HEK293T (cell line): ENCODE data around the gene C22orf31.

ENCODE experiments used
- ARNT ChIP-seq: fragments of 450-650 bp; IDR thresholded peaks from 2 replicates; pipeline ENCODE4 v1.6.1; 2017; ENCODE audit warnings: mild to moderate bottlenecking
- CTBP1 ChIP-seq: fragments of 450-650 bp; IDR thresholded peaks from 2 replicates; pipeline ENCODE4 v1.6.1; 2016; ENCODE audit warnings: borderline replicate concordance
- ELF4 ChIP-seq: fragments of 450-650 bp; IDR thresholded peaks from 2 replicates; pipeline ENCODE4 v1.6.1; 2017; ENCODE audit warnings: antibody characterized with exemption
- FOXA1 ChIP-seq: fragments of 450-650 bp; IDR thresholded peaks from 2 replicates; pipeline ENCODE4 v1.6.1; 2016; ENCODE audit warnings: mild to moderate bottlenecking
- FOXK2 ChIP-seq: fragments of 450-650 bp; IDR thresholded peaks from 2 replicates; pipeline ENCODE4 v1.6.1; 2016; ENCODE audit warnings: mild to moderate bottlenecking
- FOXM1 ChIP-seq: fragments of 450-650 bp; IDR thresholded peaks from 2 replicates; pipeline ENCODE4 v1.6.1; 2017; ENCODE audit warnings: mild to moderate bottlenecking, borderline replicate concordance
- HDGF ChIP-seq: fragments of 450-650 bp; IDR thresholded peaks from 2 replicates; pipeline ENCODE4 v1.6.1; 2017; ENCODE audit warnings: antibody characterized with exemption, borderline replicate concordance
- SP1 ChIP-seq: fragments of 450-650 bp; IDR thresholded peaks from 2 replicates; pipeline ENCODE4 v1.6.1; 2017
- TARDBP ChIP-seq: fragments of 450-650 bp; IDR thresholded peaks from 2 replicates; pipeline ENCODE4 v1.6.1; 2016

DNA sequence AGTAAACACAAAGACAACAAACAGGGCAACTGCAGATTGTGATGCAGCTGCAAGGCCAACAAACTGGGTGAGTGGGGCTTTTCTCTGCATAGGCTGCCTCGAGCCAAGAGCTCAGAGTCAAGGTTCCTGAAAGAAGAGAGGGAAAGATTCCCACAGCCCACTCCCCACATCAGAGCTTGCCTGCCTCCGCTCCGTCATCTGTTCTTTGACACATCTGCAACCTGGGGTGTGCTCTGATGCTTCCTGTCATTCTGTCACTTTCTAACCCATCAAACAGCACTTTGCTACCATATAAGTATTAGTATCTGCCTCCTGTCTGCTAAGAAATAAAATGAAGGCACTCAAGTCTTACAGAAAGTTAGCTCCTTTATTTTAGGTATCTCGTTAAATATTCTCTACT, 46.9 kb downstream of the C22orf31 start:
- TF ChIP-seq SP1 (no peak), FOXM1 (no peak), FOXA1 (no peak), HDGF (no peak), TARDBP (no peak), ELF4 (no peak), CTBP1 (no peak), ARNT (no peak), FOXK2 (no peak)
